ENCODE results near the gene ZBTB7C.

The ZBTB7C gene

GRCh38 chr18:48351216-48352050 is 57.8 kb downstream of the ZBTB7C start:
- no peak for DNase-seq

GRCh38 chr18:48348739-48349138 is 60.4 kb downstream of the ZBTB7C start:
- DNase-seq, result no peak

- no peak for DNase-seq
Observed at GRCh38 chr18:48347756-48348326, 61.3 kb downstream of the ZBTB7C start.

- DNase-seq, result no peak
Observed at GRCh38 chr18:48345596-48345995, 63.6 kb downstream of the ZBTB7C start.

- no peak for DNase-seq
Observed at GRCh38 chr18:48342581-48342980, 66.6 kb downstream of the ZBTB7C start.

- no peak for DNase-seq
Observed at GRCh38 chr18:48342125-48342524, 67.1 kb downstream of the ZBTB7C start.

- no peak for DNase-seq
Observed at GRCh38 chr18:48340560-48340959, 68.6 kb downstream of the ZBTB7C start.

GRCh38 chr18:48339692-48340091 is 69.5 kb downstream of the ZBTB7C start:
- no peak for DNase-seq

GRCh38 chr18:48338915-48339314 is 70.3 kb downstream of the ZBTB7C start:
- no peak for DNase-seq

- DNase-seq, result no peak
Observed at GRCh38 chr18:48337053-48337452, 72.1 kb downstream of the ZBTB7C start.

GRCh38 chr18:48336332-48336731 is 72.9 kb downstream of the ZBTB7C start:
- no peak for DNase-seq

- DNase-seq, result no peak
Observed at GRCh38 chr18:48335829-48336228, 73.4 kb downstream of the ZBTB7C start.

GRCh38 chr18:48334845-48335244 is 74.3 kb downstream of the ZBTB7C start:
- no peak for DNase-seq

- no peak for DNase-seq
Observed at GRCh38 chr18:48333563-48333962, 75.6 kb downstream of the ZBTB7C start.

GRCh38 chr18:48330016-48330991 is 78.9 kb downstream of the ZBTB7C start:
- DNase-seq, result no peak

GRCh38 chr18:48328473-48329210 is 80.5 kb downstream of the ZBTB7C start:
- no peak for DNase-seq

- DNase-seq, result no peak
Observed at GRCh38 chr18:48326901-48327675, 82.1 kb downstream of the ZBTB7C start.

GRCh38 chr18:48325115-48325665 is 84.0 kb downstream of the ZBTB7C start:
- DNase-seq, result no peak

- no peak for DNase-seq
Observed at GRCh38 chr18:48324651-48325050, 84.5 kb downstream of the ZBTB7C start.

GRCh38 chr18:48323151-48323550 is 86.0 kb downstream of the ZBTB7C start:
- DNase-seq, result no peak

- DNase-seq, result no peak
Observed at GRCh38 chr18:48321536-48321935, 87.6 kb downstream of the ZBTB7C start.

GRCh38 chr18:48321121-48321520 is 88.1 kb downstream of the ZBTB7C start:
- no peak for DNase-seq
